GM12874 (cell line): ENCODE measurements around the gene KRT76.

Experiments used
- TF ChIP-seq, protein P1 (sequence below): IDR thresholded peaks from 2 replicates; pipeline ENCODE4 v1.5.1; 2011; ENCODE audit warnings: low read depth, mild to moderate bottlenecking, control low read depth, low read length, moderate library complexity; ENCODE audit not compliant: insufficient read depth

The KRT76 gene

DNA sequence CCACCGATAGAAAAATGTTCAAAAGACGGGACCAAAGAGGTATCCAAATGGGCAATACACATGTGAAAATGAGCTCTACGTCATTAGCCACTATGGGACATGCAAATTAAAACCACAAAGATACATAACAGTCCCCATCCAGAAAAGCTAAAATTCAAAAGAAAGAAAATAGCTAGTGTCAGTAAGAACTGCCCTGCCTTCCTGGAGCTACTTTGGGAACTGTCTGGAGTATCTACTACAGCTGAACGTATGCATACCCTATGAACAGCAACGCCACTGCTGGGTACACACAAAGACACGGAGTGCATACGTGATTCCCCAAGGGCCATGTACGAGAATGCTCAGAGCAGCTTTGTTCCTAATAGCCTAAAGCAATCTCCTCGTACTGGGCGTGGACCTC lies 48.0 kb downstream of the KRT76 start:
- TF ChIP-seq, protein P1, sequence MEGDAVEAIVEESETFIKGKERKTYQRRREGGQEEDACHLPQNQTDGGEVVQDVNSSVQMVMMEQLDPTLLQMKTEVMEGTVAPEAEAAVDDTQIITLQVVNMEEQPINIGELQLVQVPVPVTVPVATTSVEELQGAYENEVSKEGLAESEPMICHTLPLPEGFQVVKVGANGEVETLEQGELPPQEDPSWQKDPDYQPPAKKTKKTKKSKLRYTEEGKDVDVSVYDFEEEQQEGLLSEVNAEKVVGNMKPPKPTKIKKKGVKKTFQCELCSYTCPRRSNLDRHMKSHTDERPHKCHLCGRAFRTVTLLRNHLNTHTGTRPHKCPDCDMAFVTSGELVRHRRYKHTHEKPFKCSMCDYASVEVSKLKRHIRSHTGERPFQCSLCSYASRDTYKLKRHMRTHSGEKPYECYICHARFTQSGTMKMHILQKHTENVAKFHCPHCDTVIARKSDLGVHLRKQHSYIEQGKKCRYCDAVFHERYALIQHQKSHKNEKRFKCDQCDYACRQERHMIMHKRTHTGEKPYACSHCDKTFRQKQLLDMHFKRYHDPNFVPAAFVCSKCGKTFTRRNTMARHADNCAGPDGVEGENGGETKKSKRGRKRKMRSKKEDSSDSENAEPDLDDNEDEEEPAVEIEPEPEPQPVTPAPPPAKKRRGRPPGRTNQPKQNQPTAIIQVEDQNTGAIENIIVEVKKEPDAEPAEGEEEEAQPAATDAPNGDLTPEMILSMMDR, result no peak

DNA sequence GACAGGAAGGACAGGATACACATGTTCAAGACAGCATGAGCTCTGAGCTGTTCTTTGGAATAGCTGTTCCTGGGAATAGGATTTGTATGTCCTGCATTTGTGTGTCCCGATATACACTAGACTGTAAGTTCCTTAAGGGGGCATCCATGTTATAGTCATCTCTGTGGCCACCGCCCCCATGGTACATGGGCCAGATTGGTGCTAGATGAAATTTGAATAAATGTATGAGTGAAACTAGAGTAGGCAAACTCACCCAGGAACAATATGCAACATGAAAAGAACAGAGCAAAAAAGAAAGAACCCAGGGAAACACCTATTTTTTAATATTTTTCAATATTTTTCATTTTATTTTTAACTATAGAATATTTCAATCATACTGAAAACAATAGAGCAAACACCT lies 48.8 kb downstream of the KRT76 start:
- TF ChIP-seq, protein P1, result no peak

DNA sequence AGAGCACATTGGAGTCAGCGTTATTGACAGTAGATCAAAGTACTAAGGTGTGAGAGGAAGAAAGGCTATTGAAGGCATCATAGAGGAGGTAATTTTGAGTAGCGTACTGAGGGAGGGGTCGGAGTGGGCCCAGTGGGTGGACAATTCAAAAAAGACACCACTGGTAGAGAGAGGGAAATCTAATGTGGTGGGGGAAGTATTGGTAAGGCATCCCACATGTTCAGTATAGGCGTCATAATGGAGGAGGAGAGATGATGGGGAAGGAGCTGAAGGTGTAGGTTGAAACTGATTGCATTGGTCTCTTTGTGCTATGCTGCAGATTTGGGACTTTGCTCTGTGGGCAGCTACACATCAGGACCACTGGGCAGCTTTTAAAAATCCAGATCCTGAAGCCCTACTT lies 50.1 kb downstream of the KRT76 start:
- TF ChIP-seq, protein P1, result no peak

DNA sequence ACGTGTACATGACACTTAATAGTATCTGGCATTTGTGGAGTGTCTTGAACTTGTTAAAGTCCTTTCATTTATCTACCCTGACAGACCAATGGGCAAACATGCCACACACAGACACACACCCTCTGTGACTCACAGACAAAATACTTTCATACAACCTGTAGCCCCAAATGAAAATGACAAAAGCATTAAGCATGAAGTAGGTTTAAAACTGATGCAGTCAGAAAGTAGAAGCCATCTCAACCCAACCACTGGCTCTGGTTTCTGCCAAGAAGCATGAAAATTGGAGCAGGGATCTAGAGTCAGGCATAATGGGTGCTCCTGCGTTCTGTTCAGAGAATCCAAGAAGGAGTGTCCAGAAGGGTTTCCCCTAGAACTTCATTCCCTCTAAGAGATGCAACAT lies 50.7 kb downstream of the KRT76 start:
- TF ChIP-seq, protein P1, result no peak

DNA sequence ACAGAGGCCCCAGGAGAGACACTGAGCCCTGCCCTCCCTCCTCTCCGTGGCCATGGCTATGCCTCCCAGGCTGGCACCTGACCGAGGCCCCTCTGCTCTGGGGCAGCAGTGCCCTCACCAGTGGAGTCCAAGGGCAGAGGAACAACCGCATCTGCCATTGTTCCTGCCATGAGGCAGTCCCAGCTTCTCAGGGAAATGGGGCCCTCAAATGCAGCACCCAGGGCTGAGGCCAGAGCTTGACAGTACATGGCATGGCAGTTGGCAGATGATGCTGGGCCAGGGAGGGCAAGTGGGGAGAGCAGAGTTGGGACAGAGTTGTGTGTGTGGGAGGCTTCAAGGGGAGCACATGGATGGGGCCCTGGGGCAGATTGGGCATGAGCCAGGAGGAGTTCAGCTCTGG lies 52.8 kb downstream of the KRT76 start:
- TF ChIP-seq, protein P1, result no peak

DNA sequence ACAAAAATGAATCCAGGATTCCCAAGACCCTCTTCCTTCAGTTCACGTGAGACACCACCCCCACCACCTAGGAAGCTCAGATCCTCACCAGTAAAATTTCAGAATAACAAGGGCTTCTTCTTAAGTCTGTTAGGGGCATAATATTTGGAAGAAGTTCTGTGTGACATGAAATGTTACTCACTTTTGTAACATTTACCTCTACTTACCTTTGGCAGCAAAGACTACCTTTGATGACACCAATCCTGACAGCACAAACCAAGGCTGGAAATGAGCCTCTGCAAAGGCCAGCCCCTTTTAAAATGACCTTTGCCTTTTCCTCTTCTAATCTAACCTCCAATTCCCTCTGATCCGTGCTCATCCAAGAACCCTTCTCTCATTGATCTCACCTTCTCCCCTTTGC lies 54.5 kb downstream of the KRT76 start:
- TF ChIP-seq, protein P1, result no peak

DNA sequence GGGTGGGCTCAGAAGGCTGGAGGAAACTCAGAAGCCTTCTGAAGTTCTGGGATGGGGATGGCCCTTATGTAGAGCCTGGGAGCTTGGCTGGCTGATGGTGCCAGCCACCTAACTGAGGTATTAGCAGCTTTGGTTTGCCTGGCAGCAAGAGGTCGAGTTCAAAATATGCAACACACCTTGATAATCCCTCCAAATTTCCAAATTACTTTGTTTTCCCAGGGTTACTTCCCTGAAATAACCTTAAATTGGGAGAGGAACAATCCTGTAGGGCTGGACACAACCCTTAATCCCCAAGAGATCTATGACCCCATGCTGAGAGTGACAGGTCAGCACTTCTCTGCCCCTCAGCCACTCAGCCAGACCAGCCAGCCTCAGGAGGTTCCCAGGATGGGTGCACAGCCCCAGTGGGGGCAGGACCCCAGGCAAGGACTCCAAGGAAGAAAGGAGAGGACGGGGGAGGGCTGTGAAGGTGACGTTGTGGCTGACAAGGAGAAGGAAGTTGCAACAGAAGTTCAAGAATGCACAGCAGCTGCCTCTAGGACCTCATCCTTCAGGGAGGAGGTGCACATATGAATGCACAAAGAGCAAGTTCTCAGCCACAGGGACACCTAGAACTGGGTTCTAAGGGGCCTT lies 55.2 kb downstream of the KRT76 start:
- TF ChIP-seq, protein P1, result no peak
